ENCODE data around the gene KRT40. TPM values are rescaled to one million over a fixed set of nuclear protein-coding genes. Genes with fewer than 3 reads are reported as not detected.

The KRT40 gene
- total RNA-seq, 1 experiment from 2014 or later: not detected

DNA sequence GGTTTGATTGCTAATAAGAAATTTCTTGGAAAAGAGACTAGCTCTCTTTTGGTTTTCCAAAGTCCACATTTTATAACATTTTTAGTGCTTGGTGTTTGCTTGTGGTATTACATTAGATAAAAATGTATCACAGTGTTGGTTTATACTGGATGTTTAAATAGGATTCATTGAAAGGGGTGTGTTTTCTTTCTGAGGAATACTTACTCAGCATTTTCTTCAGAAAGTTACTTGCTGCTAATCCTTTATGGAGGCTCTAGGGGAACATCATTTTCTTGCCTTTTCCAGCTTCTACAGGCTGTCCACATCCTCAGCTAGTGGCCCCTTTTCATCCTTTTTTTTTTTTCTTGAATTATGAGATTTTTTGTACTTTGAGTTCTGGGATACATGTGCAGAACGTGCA lies 16.5 kb downstream of the KRT40 start:
- POLR2A ChIA-PET: no interaction called here
- no peaks in the 10 kb centered on the region for H3K36me3 Mint-ChIP-seq (ENCODE audit: insufficient read depth, unreplicated experiment)
- Histone ChIP-seq H3K4me1 (no peaks in the 10 kb centered on the region), H3K9me3 (peaks cover 10% of the 10 kb centered on the region; the same call in 1 of the 2 replicates), H3K27me3 (replicated peaks; ENCODE audit: control insufficient read depth, insufficient read depth, low read length) (no peaks in the 10 kb centered on the region), H3K4me3 (ENCODE audit: low read depth, low read length) (no peak overlapping the region), H3K36me3 (ENCODE audit: control insufficient read depth, insufficient read depth, low read length) (no peaks in the 10 kb centered on the region)
- CTCF ChIA-PET: no interaction called here
- H3K27me3 Mint-ChIP-seq (ENCODE audit: insufficient read depth, unreplicated experiment): no peaks in the 10 kb centered on the region
- intact Hi-C loops (cut with micrococcal nuclease; ENCODE audit: unreplicated experiment): no loop called here
- TF ChIP-seq, protein P1, sequence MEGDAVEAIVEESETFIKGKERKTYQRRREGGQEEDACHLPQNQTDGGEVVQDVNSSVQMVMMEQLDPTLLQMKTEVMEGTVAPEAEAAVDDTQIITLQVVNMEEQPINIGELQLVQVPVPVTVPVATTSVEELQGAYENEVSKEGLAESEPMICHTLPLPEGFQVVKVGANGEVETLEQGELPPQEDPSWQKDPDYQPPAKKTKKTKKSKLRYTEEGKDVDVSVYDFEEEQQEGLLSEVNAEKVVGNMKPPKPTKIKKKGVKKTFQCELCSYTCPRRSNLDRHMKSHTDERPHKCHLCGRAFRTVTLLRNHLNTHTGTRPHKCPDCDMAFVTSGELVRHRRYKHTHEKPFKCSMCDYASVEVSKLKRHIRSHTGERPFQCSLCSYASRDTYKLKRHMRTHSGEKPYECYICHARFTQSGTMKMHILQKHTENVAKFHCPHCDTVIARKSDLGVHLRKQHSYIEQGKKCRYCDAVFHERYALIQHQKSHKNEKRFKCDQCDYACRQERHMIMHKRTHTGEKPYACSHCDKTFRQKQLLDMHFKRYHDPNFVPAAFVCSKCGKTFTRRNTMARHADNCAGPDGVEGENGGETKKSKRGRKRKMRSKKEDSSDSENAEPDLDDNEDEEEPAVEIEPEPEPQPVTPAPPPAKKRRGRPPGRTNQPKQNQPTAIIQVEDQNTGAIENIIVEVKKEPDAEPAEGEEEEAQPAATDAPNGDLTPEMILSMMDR (IDR thresholded peaks at IDR 0.05; ENCODE audit: insufficient read depth in 1 of 2, low read depth in 1 of 2, low read length in 1 of 2, severe bottlenecking in 1 of 2, unreplicated experiment in 1 of 2): no peak
- BruUV-seq (replicated peaks): no TSS peak
- DNase-seq: no peak
- peaks cover 2% of the 10 kb centered on the region for H3K4me1 Mint-ChIP-seq (ENCODE audit: low read depth, unreplicated experiment)
- peaks cover 14% of the 10 kb centered on the region for H3K9me3 Mint-ChIP-seq (ENCODE audit: unreplicated experiment)
- H3K27ac Mint-ChIP-seq (ENCODE audit: unreplicated experiment): no peak overlapping the region
- H3K4me3 Mint-ChIP-seq (ENCODE audit: unreplicated experiment): no peak overlapping the region

DNA sequence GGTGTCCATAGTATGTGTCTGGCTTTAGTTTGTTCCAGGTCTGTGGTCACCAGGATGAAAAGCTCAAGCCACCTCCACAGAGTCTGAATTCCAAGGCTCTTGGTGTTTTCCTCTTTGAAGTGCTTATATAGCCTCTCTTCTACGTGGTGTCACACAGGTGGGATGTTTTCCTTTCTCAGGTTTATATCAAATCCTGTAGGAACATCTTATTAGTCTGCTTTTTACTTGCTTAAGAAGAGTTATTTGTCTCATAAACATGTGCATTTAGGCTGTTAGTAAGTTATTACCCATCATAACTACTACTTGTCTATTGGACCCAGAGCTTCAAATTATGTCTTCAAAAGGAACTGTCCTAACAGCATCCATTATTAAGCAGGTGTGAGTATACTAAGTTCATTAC lies 17.3 kb downstream of the KRT40 start, which contains the start of gene KRT39:
TSS of gene KRT39 (minus strand) at position 101 of the 400 bp plus-strand sequence. CDS start at position 9, 92 bp downstream.
- Histone ChIP-seq H3K4me1 (no peaks in the 10 kb centered on the region), H3K9me3 (peaks cover 10% of the 10 kb centered on the region; the same call in 1 of the 2 replicates), H3K36me3 (ENCODE audit: control insufficient read depth, insufficient read depth, low read length) (no peaks in the 10 kb centered on the region), H3K27me3 (replicated peaks; ENCODE audit: control insufficient read depth, insufficient read depth, low read length) (no peaks in the 10 kb centered on the region), H3K4me3 (ENCODE audit: low read depth, low read length) (no peak within 1 kb of the TSS)
- TF ChIP-seq, protein P1 (IDR thresholded peaks at IDR 0.05; ENCODE audit: insufficient read depth in 1 of 2, low read depth in 1 of 2, low read length in 1 of 2, severe bottlenecking in 1 of 2, unreplicated experiment in 1 of 2): no peak
- no peak within 1 kb of the TSS for H3K27ac Mint-ChIP-seq (ENCODE audit: unreplicated experiment)
- ChIA-PET CTCF (no interaction called here), POLR2A (no interaction called here)
- no peaks in the 10 kb centered on the region for H3K27me3 Mint-ChIP-seq (ENCODE audit: insufficient read depth, unreplicated experiment)
- BruUV-seq (replicated peaks): no TSS peak
- no peak for DNase-seq
- no peaks in the 10 kb centered on the region for H3K4me1 Mint-ChIP-seq (ENCODE audit: low read depth, unreplicated experiment)
- H3K36me3 Mint-ChIP-seq (ENCODE audit: insufficient read depth, unreplicated experiment): no peaks in the 10 kb centered on the region
- H3K9me3 Mint-ChIP-seq (ENCODE audit: unreplicated experiment): peaks cover 20% of the 10 kb centered on the region
- intact Hi-C loops (cut with micrococcal nuclease; ENCODE audit: unreplicated experiment): no loop called here
- no peak within 1 kb of the TSS for H3K4me3 Mint-ChIP-seq (ENCODE audit: unreplicated experiment)

DNA sequence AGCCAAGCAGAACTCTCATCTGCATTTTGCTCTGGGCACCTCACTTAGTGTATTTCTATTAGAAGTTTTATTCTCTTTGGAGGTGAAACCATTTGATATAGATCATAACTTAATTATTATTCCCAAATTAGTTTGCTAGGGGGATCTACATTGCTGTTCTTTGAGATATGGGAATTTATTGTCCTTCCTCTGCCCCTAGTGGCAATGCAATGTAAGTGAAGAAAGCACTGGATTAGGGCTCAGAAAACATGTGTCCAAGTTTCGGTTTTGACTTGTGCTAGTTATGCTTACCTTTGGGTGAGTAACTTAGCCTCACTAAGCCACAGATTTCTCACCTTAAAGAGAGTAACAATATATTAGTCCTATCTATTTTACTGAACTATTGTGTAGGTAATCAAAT lies 20.3 kb downstream of the KRT40 start:
- peaks cover 20% of the 10 kb centered on the region for H3K4me1 ChIP-seq
- H3K4me3 ChIP-seq (ENCODE audit: low read depth, low read length): no peak overlapping the region
- H3K27me3 ChIP-seq (replicated peaks; ENCODE audit: control insufficient read depth, insufficient read depth, low read length): no peaks in the 10 kb centered on the region
- H3K4me3 Mint-ChIP-seq (ENCODE audit: unreplicated experiment): no peak overlapping the region
- ChIA-PET POLR2A (no interaction called here), CTCF (no interaction called here)
- no peak overlapping the region for H3K27ac Mint-ChIP-seq (ENCODE audit: unreplicated experiment)
- peaks cover 31% of the 10 kb centered on the region for H3K9me3 Mint-ChIP-seq (ENCODE audit: unreplicated experiment)
- no peaks in the 10 kb centered on the region for H3K36me3 ChIP-seq (ENCODE audit: control insufficient read depth, insufficient read depth, low read length)
- peaks cover 9% of the 10 kb centered on the region for H3K4me1 Mint-ChIP-seq (ENCODE audit: low read depth, unreplicated experiment)
- BruUV-seq (replicated peaks): no TSS peak
- H3K9me3 ChIP-seq: peaks cover 10% of the 10 kb centered on the region; the same call in 1 of the 2 replicates
- TF ChIP-seq, protein P1 (IDR thresholded peaks at IDR 0.05; ENCODE audit: insufficient read depth in 1 of 2, low read depth in 1 of 2, low read length in 1 of 2, severe bottlenecking in 1 of 2, unreplicated experiment in 1 of 2): peak; percentile 27 to 46
- DNase-seq: no peak
- no peaks in the 10 kb centered on the region for H3K27me3 Mint-ChIP-seq (ENCODE audit: insufficient read depth, unreplicated experiment)
- H3K36me3 Mint-ChIP-seq (ENCODE audit: insufficient read depth, unreplicated experiment): peaks cover 2% of the 10 kb centered on the region
- intact Hi-C loops (cut with micrococcal nuclease; ENCODE audit: unreplicated experiment): no loop called here
